ENCODE data around the gene ATRNL1.
"Not testable (repeated sequence)": the region's sequence is repeated elsewhere in the genome, so short reads cannot be mapped to it uniquely, and the experiment has no call there.

DNA sequence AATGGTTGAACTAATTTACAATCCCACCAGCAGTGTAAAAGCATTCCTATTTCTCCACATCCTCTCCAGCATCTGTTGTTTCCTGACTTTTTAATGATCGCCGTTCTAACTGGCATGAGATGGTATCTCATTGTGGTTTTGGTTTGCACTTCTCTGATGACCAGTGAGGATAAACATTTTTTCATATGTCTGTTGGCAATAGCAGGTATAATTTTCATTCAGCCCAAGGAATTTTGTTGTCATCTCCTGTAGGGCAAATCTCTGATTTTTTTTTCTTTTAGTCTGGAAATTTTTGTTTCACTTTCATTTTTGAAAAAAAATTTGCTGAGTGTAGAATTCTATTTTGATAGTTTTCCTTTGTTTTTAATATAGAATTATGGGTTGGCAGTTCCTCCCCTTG lies 114.1 kb downstream of the ATRNL1 start:
- TF ChIP-seq, protein P1, sequence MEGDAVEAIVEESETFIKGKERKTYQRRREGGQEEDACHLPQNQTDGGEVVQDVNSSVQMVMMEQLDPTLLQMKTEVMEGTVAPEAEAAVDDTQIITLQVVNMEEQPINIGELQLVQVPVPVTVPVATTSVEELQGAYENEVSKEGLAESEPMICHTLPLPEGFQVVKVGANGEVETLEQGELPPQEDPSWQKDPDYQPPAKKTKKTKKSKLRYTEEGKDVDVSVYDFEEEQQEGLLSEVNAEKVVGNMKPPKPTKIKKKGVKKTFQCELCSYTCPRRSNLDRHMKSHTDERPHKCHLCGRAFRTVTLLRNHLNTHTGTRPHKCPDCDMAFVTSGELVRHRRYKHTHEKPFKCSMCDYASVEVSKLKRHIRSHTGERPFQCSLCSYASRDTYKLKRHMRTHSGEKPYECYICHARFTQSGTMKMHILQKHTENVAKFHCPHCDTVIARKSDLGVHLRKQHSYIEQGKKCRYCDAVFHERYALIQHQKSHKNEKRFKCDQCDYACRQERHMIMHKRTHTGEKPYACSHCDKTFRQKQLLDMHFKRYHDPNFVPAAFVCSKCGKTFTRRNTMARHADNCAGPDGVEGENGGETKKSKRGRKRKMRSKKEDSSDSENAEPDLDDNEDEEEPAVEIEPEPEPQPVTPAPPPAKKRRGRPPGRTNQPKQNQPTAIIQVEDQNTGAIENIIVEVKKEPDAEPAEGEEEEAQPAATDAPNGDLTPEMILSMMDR (IDR thresholded peaks at IDR 0.05; ENCODE audit: poor library complexity), result not testable (repeated sequence)
- TF ChIP-seq EZH2 (IDR thresholded peaks at IDR 0.05; ENCODE audit: borderline replicate concordance), result not testable (repeated sequence)

Measured in hepatocyte (in vitro differentiated cells).